ENCODE measurements around the gene PRR20G. TPM values are rescaled to one million over a fixed set of nuclear protein-coding genes. Genes with fewer than 3 reads are reported as not detected.

The PRR20G gene
- total and polyA plus RNA-seq, 8 donors = not detected

DNA sequence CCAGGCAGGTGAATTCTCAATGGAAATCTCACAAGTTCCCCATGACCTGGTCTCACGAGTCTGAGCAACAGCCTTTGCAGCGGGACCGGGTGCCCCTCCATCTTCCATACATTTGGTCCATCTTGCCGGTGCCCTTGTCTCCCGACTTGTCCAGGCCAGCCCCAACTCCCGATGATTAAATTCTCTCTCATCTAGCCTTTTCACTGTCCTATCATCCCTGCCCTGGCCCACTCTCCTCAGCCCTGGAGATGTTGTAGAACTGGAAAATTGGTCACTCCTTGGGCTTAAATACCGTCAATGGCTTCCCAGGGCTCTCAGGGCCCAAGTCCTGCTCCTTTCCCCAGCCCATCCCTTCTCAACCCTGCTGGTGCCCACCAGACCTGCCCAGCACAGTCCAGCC is 34.4 kb downstream of the PRR20G start:
- H3K4me3 ChIP-seq = no peak overlapping the region
- TF ChIP-seq POLR2A (IDR thresholded peaks at IDR 0.05) (no peak), EP300 (IDR thresholded peaks at IDR 0.05) (no peak)
- 85 to 95% (median 91%) methylated on average over 7 of the region's 7 CpGs for WGBS, 5 donors
- no peak for DNase-seq
- no peaks in the 10 kb centered on the region for H3K9me3 ChIP-seq
- H3K27ac ChIP-seq = no peak overlapping the region
- intact Hi-C loops (cut with DNase I; ENCODE audit: low total_unique reads) = no loop called here
- H3K27me3 ChIP-seq = no peaks in the 10 kb centered on the region
- no peaks in the 10 kb centered on the region for H3K36me3 ChIP-seq
- no peaks in the 10 kb centered on the region for H3K4me1 ChIP-seq

DNA sequence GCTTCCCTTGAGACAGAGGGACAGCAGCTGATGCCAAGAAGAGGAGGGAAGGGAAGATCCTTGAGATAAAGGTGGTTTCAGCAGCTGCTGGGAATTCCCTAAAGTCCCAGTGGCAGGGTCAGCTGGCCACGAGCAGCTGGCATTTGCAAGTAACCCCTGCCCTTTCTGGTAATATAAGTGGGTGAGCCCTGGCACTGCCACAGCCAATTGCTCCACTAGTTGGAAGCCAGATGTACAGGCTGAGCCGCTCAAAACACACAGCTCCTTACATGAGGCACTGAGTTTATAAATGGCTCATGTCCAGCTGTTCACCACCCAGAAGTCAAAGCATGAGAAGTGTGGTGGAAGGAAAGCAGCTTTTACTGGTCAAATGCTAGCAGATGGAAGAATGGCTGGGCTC is 35.4 kb downstream of the PRR20G start:
- Histone ChIP-seq H3K9me3 (peaks cover 0 to 9% (median 7%) of the 10 kb centered on the region in 4 donors), H3K27ac (no peak overlapping the region), H3K4me3 (no peak overlapping the region), H3K4me1 (no peaks in the 10 kb centered on the region), H3K36me3 (no peaks in the 10 kb centered on the region), H3K27me3 (no peaks in the 10 kb centered on the region)
- no peak for DNase-seq
- intact Hi-C loops (cut with DNase I; ENCODE audit: low total_unique reads) = no loop called here
- WGBS, 5 donors = 28 to 36% (median 30%) methylated on average over 2 of the region's 2 CpGs
- TF ChIP-seq POLR2AphosphoS5 (IDR thresholded peaks at IDR 0.05) (no peak), EP300 (IDR thresholded peaks at IDR 0.05) (no peak), CTCF (IDR thresholded peaks at IDR 0.05) (no peak), POLR2A (IDR thresholded peaks at IDR 0.05) (no peak)

GRCh38 chr3:127250032-127250431 is 37.8 kb downstream of the PRR20G start:
- Histone ChIP-seq H3K27me3 (no peaks in the 10 kb centered on the region), H3K9me3 (peaks cover 0 to 21% (median 13%) of the 10 kb centered on the region in 4 donors), H3K4me3 (no peak overlapping the region), H3K4me1 (no peaks in the 10 kb centered on the region), H3K36me3 (no peaks in the 10 kb centered on the region), H3K27ac (no peak overlapping the region)
- DNase-seq = no peak
- TF ChIP-seq POLR2A (IDR thresholded peaks at IDR 0.05) (no peak), EP300 (IDR thresholded peaks at IDR 0.05) (no peak), POLR2AphosphoS5 (IDR thresholded peaks at IDR 0.05) (no peak)
- intact Hi-C loops (cut with DNase I; ENCODE audit: low total_unique reads) = no loop called here
- 21 to 44% (median 30%) methylated on average over 1 of the region's 1 CpG for WGBS, 5 donors

DNA sequence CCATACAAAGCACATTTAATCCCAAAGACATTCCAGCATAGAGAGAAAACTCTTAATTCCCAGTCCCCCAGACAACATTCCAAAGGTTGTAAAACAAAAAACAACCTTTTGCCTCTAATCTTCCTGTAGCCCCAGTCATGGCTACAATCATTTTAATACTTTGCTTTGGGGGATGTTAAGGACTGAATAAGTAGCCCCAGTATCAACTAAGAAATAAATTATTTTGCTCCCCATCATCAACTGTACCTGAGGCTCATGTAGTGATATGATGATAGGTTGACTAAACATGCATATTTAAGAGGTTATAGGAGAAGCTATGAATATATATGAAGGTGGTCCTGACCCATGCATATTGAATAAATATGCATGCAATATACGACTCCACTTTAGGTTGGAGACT is 40.6 kb downstream of the PRR20G start:
- no peaks in the 10 kb centered on the region for H3K4me1 ChIP-seq
- no peak overlapping the region for H3K4me3 ChIP-seq
- H3K36me3 ChIP-seq = no peaks in the 10 kb centered on the region
- no peak for DNase-seq
- intact Hi-C loops (cut with DNase I; ENCODE audit: low total_unique reads) = no loop called here
- no peak overlapping the region for H3K27ac ChIP-seq
- H3K27me3 ChIP-seq = no peaks in the 10 kb centered on the region
- peaks cover 0 to 27% (median 19%) of the 10 kb centered on the region in 4 donors for H3K9me3 ChIP-seq
- no peak for TF ChIP-seq EP300 (IDR thresholded peaks at IDR 0.05)
- TF ChIP-seq CTCF (IDR thresholded peaks at IDR 0.05) = no peak
- TF ChIP-seq POLR2A (IDR thresholded peaks at IDR 0.05) = no peak
- no peak for TF ChIP-seq POLR2AphosphoS5 (IDR thresholded peaks at IDR 0.05)
- WGBS, 5 donors = 52 to 74% (median 70%) methylated on average over 1 of the region's 1 CpG

DNA sequence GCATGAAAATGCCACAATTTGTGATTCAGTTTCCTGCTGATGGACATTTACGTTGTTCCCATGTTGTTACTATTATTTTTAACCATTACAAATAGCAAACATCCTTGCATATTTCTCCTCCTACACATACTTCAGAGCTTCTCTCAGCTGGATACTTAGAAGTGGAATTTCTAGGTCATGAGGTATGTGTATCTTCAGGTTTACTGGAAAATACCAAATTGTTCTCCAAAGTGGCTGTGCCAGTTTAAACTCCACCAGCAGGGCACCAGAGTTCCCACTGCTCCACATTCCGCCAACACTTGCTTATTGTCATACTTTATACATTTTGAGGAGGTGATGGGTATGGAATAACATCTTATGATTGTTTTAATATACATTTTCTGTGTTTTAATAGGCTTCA is 49.2 kb downstream of the PRR20G start:
- Histone ChIP-seq H3K4me3 (no peak overlapping the region), H3K9me3 (peaks cover 0 to 16% (median 7%) of the 10 kb centered on the region in 4 donors), H3K27me3 (peaks cover 0 to 9% (median 0%) of the 10 kb centered on the region in 3 donors), H3K4me1 (no peaks in the 10 kb centered on the region), H3K36me3 (no peaks in the 10 kb centered on the region), H3K27ac (no peak overlapping the region)
- TF ChIP-seq CTCF (IDR thresholded peaks at IDR 0.05) (no peak), POLR2A (IDR thresholded peaks at IDR 0.05) (no peak)
- 70 to 77% (median 75%) methylated on average over 2 of the region's 2 CpGs for WGBS, 5 donors
- no peak for DNase-seq
- intact Hi-C loops (cut with DNase I; ENCODE audit: low total_unique reads) = no loop called here

All from stomach (tissue), 9 donors.